GM12873 (cell line): ENCODE measurements around the gene ARHGAP8.

Source experiments
- TF ChIP-seq, protein P1 (sequence below): IDR thresholded peaks from 2 replicates; pipeline ENCODE4 v1.5.1; 2012; ENCODE audit warnings: low read depth, mild to moderate bottlenecking, moderate library complexity, low read length, control low read depth; ENCODE audit not compliant: insufficient read depth; ENCODE audit errors: missing control alignments

Gene ARHGAP8

GRCh38 chr22:44891791-44892190 lies 139.4 kb downstream of the ARHGAP8 start:
- TF ChIP-seq, protein P1, sequence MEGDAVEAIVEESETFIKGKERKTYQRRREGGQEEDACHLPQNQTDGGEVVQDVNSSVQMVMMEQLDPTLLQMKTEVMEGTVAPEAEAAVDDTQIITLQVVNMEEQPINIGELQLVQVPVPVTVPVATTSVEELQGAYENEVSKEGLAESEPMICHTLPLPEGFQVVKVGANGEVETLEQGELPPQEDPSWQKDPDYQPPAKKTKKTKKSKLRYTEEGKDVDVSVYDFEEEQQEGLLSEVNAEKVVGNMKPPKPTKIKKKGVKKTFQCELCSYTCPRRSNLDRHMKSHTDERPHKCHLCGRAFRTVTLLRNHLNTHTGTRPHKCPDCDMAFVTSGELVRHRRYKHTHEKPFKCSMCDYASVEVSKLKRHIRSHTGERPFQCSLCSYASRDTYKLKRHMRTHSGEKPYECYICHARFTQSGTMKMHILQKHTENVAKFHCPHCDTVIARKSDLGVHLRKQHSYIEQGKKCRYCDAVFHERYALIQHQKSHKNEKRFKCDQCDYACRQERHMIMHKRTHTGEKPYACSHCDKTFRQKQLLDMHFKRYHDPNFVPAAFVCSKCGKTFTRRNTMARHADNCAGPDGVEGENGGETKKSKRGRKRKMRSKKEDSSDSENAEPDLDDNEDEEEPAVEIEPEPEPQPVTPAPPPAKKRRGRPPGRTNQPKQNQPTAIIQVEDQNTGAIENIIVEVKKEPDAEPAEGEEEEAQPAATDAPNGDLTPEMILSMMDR = no peak

GRCh38 chr22:44892243-44892642 lies 139.9 kb downstream of the ARHGAP8 start:
- TF ChIP-seq, protein P1 = no peak

- TF ChIP-seq, protein P1 = no peak
These were observed 140.7 kb downstream of the ARHGAP8 start for GRCh38 chr22:44892803-44893730.

DNA sequence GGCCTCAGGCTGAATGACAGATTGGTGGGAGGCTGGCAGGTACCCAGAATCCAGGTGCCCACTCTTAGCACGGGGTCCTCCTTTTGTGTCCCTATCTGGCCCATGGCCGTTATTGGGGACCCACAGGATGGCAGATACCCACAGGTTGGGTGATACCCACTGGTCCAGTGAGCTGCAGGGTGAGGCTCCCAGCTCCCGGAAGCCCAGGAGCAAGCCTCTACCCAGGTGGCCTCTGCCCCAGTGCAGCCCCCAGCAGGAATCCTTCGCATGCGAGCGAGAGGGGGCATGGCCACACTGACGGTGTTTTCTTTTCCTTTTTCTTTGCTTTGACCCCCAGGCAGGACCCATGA lies 141.3 kb downstream of the ARHGAP8 start:
- TF ChIP-seq, protein P1 = no peak

GRCh38 chr22:44894321-44894720 lies 141.9 kb downstream of the ARHGAP8 start:
- TF ChIP-seq, protein P1 = no peak

GRCh38 chr22:44894782-44895181 lies 142.4 kb downstream of the ARHGAP8 start:
- TF ChIP-seq, protein P1 = no peak

- TF ChIP-seq, protein P1 = no peak
These were observed 143.1 kb downstream of the ARHGAP8 start for GRCh38 chr22:44895296-44896055.
